ENCODE data around the gene THAP12. TPM values are rescaled to one million over a fixed set of nuclear protein-coding genes. Genes with fewer than 3 reads are reported as not detected.

THAP12 gene
- total RNA-seq, 1 donor from 2014 or later: 51.4 TPM

DNA sequence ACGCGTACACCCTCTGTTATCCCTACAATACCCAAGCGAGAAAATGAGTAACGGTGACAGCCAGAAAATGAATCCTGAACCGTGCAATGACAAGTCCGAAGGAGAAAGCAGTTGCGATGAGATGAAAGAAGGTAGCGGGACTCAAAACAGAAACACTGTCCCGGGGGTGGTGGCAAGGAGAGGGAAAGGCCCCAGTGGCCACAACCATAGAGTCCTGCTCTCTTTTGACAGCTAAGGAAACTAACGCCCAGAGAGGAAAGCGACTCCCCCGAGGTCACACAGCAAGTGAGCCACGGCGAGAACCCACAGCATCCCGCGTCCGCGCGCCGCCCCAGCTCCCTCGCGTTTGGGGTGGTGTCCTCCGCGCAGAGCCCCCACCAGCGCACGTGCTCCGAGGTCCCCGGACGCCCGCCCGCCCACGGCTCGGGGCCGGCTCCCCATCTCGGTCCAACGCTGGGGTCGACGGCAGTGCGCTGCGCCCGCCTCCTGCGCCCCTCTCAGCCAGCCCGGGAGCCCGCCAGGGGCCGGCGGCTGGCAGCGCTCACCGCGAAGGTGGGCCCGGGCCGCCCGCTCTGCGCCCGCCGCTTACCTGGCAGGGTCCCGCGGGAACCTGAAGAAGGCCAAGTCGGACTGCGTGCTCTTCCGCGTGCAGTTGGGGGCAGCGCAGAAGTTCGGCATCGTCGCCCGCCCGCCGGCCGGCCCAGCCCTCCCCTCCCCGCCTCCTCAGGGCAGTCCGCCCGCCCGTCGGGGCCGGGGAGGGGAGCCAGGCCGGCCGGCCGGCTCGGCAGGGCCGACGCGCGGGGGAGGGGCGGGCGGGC, 564 bp downstream of the THAP12 start:
- DNase-seq (ENCODE audit: low spot score): peak; percentile 50

- no peak for DNase-seq (ENCODE audit: low spot score)
Observed at GRCh38 chr11:76379807-76380158, 1.1 kb downstream of the THAP12 start.

- no peak for DNase-seq (ENCODE audit: low spot score)
Observed at GRCh38 chr11:76376746-76377558, 4.0 kb downstream of the THAP12 start.

GRCh38 chr11:76371170-76371569, 9.8 kb downstream of the THAP12 start:
- DNase-seq (ENCODE audit: low spot score): no peak

DNA sequence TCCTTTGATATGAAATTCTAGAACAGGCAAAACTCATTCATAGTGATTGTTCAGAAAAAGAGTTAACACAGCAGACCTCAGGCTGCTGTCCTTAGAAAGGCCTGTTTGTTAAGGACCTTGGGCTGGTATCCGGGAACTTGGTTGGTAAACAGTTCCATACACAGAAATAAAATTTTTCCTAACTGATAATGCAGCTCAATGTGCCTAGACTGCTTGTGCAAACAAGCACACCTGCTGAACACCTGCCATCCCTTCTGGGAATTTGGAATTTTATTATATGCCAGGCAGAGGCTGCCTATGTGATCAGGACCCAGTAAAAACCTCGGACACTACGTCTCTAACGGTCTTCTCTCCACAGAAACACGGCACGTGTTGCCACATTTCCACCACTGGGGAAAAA, 11.5 kb downstream of the THAP12 start:
- DNase-seq (ENCODE audit: low spot score): no peak

GRCh38 chr11:76368490-76368889, 12.4 kb downstream of the THAP12 start:
- no peak for DNase-seq (ENCODE audit: low spot score)

DNA sequence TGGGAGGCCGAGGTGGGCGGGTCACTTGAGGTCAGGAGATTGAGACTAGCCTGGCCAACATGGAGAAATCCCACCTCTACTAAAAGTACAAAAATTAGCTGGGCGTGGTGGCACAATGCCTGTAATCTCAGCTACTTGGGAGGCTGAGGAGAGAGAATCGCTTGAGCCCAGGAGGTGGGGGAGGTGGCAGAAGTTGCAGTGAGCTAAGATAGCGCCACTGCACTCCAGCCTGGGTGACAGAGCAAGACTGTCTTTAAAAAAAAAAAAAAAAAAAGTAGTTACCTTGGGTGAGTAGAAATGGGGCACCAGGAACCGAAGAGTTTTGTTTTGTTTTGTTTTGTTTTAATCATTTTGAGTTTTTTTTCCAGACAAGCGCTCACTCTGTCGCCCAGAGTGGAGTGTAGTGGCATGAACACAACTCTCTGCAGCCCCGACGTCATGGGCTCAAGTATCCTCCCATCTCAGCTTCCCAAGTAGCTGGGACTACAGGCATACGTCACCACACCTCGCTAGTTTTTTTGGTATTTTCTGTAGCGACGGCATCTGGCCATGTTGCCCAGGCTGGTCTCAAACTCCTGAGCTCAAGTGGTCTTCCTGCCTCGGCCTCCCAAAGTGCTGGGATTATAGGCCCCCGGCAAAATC, 15.8 kb downstream of the THAP12 start:
- no peak for DNase-seq (ENCODE audit: low spot score)

DNA sequence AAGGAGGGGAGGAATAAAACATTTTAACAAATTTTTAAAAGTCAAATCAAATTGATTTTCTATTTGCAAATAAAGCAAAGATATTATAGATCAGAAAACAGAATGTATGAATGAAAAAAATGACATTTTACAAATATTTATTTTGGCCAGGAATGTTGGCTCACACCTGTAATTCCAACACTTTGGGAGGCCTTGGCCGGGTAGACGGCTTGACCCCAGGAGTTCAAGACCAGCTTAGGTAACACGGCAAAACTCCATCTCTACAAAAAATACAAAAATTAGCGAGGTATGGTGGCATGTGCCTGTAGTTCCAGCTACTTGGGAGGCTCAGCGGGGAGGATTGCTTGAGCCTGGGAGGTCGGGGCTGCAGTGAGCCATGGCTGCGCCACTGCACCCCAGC, 18.2 kb downstream of the THAP12 start:
- no peak for DNase-seq (ENCODE audit: low spot score)

DNA sequence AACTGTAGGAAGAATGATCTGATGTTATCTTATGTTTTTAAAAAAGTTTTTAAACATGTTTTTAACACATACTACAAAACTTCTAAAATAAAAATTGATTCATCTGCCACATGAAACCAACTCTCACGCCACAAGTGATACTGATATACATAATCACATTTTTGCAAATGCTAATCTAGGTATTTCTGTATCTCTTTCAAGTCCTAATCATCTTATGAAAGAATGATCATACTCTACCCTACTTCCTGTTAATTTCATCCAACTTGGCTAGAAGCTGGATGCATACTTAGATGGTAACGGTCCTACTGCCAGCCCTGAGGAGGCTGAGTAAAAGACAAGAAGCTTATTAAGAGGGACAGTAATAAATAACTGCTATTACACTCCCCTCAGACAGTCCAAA, 19.2 kb downstream of the THAP12 start:
- no peak for DNase-seq (ENCODE audit: low spot score)

GRCh38 chr11:76361374-76361773, 19.6 kb downstream of the THAP12 start:
- DNase-seq (ENCODE audit: low spot score): no peak

DNA sequence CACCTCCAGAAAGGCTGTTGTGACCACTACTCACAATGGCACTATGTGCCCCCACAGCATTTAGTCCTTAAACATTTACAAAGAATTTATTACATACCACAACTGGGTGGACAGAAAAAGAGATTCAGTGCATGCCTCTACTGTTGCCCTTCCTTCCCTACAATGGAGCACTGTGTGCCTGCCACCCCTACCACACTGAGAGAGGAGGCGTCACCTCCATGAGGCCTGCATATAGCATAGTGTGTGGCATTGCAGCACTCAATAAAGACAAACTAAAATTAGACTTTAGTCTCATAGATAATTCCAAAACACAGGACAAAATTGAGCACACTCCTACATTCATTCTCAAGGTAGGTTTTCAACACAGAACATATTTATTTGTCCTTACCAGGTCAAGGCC, 25.8 kb downstream of the THAP12 start:
- no peak for DNase-seq (ENCODE audit: low spot score)

DNA sequence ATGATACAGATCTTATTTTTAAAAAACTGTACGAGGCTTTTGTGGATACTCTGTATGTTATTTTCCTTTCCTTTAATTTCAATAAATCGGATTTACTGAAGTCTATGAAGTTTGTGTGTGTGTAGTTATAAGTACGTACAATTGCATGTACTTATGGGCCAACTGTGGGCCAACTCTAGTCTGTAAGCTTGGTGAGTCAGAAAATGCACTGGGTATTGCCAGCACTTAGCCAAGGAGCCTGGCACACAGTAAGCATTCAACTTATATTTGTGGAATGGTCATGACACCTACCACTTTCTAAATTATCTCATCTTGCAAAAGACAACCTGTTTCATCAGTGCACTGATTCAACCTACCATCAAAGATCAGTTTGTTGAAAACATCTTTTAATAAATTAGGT, 32.6 kb downstream of the THAP12 start:
- no peak for DNase-seq (ENCODE audit: low spot score)

DNA sequence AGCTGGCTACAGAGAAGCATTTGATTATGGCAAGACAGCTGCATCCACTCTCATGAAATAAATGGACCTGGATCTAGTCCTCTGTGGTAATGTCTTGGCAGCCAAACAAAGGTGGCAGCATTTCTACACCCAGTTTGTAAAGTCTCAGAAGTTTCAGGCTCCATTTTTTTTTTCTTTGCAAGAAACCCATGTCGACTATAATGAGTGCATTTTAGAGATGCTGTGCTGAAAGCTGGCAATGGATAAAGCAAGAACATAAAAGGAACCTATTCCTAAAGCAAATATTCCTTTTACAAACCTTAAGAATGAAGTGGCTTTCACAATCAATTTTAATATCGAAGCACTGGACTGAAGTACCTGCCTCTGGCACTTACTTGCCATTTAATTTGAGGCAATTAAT, 33.5 kb downstream of the THAP12 start:
- DNase-seq (ENCODE audit: low spot score): no peak

- DNase-seq (ENCODE audit: low spot score): peak; percentile 50
Observed at GRCh38 chr11:76339221-76339620, 41.7 kb downstream of the THAP12 start.

DNA sequence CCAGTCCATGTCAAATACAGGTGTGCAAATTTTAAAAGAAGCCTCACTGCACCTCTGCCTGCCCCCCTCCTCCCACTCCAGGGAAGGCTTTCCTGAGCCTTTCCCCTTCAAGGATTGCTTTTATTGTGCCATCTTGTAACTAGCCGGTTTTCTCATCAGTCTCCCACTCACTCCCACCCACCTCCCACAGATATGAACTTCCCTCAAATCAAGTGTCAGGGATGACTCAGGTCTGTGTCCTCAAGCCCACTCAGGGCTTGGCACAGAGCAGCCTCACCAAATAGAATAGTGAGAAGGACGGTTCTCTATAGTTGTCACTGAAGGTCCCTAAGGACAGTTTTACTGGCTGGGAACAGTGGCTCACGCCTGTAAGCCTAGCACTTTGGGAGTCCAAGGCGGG, 43.0 kb downstream of the THAP12 start:
- DNase-seq (ENCODE audit: low spot score): no peak

DNA sequence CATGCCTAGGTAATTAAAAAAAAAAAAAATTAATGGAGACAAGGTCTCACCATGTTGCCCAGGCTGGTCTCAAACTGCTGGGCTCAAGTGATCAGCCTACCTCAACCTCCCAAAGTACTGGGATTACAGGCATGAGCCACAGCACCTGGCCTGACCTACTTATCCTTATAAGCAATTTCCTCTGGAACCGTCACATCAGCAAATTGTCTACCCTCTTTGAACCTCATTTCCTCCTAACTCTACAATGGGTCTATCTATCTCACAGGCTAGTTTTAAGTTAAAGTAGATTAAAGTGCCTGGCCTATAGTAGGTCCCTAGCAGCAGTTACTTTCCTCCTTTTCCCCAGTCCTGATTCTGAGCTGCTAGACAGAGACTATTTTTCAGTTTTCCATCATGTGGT, 43.5 kb downstream of the THAP12 start:
- no peak for DNase-seq (ENCODE audit: low spot score)

- no peak for DNase-seq (ENCODE audit: low spot score)
Observed at GRCh38 chr11:76336597-76336996, 44.3 kb downstream of the THAP12 start.

GRCh38 chr11:76335842-76336241, 45.1 kb downstream of the THAP12 start:
- no peak for DNase-seq (ENCODE audit: low spot score)

DNA sequence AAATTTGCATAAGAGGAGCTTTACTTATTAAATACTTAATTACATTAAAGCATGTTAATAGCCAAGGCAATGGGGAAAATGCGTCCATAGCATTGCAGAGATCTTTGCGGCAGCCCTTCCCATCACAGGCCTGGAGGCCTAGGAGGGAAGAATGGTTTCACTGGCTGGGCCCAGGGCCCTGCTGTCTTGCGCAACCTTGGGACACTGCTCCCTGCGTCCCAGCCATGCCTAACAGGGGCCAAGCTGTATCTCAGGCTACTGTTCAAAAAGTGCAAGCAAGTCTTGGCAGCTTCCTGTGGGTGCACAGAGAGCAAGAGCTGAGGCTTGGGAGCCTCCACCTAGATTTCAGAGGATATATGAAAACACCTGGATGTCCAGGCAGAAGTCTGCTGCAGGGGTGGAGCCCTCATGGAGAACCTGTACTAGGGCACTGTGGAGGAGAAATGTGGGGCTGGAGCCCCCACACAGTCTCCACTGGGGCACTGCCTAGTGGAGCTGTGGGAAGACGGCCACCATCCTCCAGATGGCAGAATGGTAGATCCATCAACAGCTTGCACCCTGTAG, 46.0 kb downstream of the THAP12 start:
- DNase-seq (ENCODE audit: low spot score): no peak

- no peak for DNase-seq (ENCODE audit: low spot score)
Observed at GRCh38 chr11:76330651-76331050, 50.3 kb downstream of the THAP12 start.

DNA sequence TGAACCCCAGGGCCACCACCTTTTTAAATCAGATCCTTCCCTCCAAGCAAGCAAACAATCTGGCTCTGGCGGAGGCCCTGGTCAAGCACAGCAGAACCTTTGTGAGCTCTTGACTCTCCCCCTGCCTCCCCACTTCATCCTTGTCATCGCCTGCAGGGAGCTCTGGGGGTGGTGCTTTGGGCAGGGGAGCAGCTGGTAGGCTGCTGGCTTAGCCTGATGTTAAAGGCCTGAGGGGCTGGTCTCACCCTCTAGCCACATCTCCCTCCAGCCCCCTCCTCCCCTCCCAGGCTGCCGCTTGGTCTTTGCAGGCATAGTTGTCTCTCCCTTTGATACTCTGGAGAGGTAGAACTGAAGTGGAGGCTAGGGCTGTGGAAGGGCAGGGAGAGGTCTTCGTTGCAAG, 50.9 kb downstream of the THAP12 start:
- DNase-seq (ENCODE audit: low spot score): no peak

GRCh38 chr11:76329084-76329648, 51.8 kb downstream of the THAP12 start:
- DNase-seq (ENCODE audit: low spot score): no peak
